HEK293 (cell line): Measurements from ENCODE around the gene IFFO2.

Experiments
- IKZF3 ChIP-seq: fragments of 450-650 bp; IDR thresholded peaks from 2 replicates; pipeline ENCODE4 v1.5.0; 2018; ENCODE audit warnings: missing biosample characterization, mild to moderate bottlenecking, missing genetic modification characterization, moderate library complexity
- ZNF530 ChIP-seq: fragments of 450-650 bp; formaldehyde crosslinking; IDR thresholded peaks from 2 replicates; pipeline ENCODE4 v1.5.1; 2016; ENCODE audit warnings: low read depth, missing biosample characterization, missing genetic modification characterization

GRCh38 chr1:18976096-18976495 lies 19.6 kb upstream of the IFFO2 start:
- TF ChIP-seq IKZF3 (tag by site-specific recombination) (no peak), ZNF530 (tag by site-specific recombination) (no peak)
